ENCODE data around the gene COQ8A.

- TF ChIP-seq POLR2A (IDR thresholded peaks at IDR 0.05; ENCODE audit: low read depth, low read length): no peak
- no peak for TF ChIP-seq POLR2AphosphoS5 (IDR thresholded peaks at IDR 0.05; ENCODE audit: low read depth, low read length)
- TF ChIP-seq TAF1 (IDR thresholded peaks at IDR 0.05; ENCODE audit: borderline replicate concordance, low read depth, low read length): no peak
Observed at GRCh38 chr1:226960944-226961765, 21.1 kb downstream of the COQ8A start.
